H9 (cell line): ENCODE results near the gene FNDC3B. TPM values are rescaled to one million over a fixed set of nuclear protein-coding genes. Genes with fewer than 3 reads are reported as not detected.

ENCODE experiments used
- DNase-seq: peaks from one replicate; pipeline ENCODE4 v3.0.0-alpha.2; 2017
- H2AFZ ChIP-seq: one replicate; pipeline ENCODE4 v1.6.1; 2013; ENCODE audit warnings: mild to moderate bottlenecking, low read length, control low read depth, moderate library complexity
- H2AK5ac ChIP-seq: 2 replicates; pipeline ENCODE4 v1.6.1; 2013; ENCODE audit warnings: low read length, control low read depth, mixed read lengths; ENCODE audit not compliant: insufficient read length
- H2BK120ac ChIP-seq: one replicate; pipeline ENCODE4 v1.6.1; 2013; ENCODE audit warnings: low read depth, mild to moderate bottlenecking, low read length, control low read depth, inconsistent platforms; ENCODE audit not compliant: poor library complexity, severe bottlenecking
- H2BK12ac ChIP-seq: 2 replicates; pipeline ENCODE4 v1.6.1; 2013; ENCODE audit warnings: low read length, control low read depth, mixed read lengths, low read depth; ENCODE audit not compliant: insufficient read length
- H2BK15ac ChIP-seq: 2 replicates; pipeline ENCODE4 v1.6.1; 2013; ENCODE audit warnings: low read depth, low read length, control low read depth
- H2BK20ac ChIP-seq: one replicate; pipeline ENCODE4 v1.6.1; 2013; ENCODE audit warnings: low read depth, mild to moderate bottlenecking, low read length, control low read depth, inconsistent platforms; ENCODE audit not compliant: poor library complexity, severe bottlenecking
- H2BK5ac ChIP-seq: 2 replicates; pipeline ENCODE4 v1.6.1; 2013; ENCODE audit warnings: low read length, control low read depth, mixed read lengths; ENCODE audit not compliant: insufficient read length
- H3K14ac ChIP-seq: 2 replicates; pipeline ENCODE4 v1.6.1; 2013; ENCODE audit warnings: low read length, control low read depth; ENCODE audit not compliant: insufficient read depth
- H3K18ac ChIP-seq: 2 replicates; pipeline ENCODE4 v1.6.1; 2013; ENCODE audit warnings: low read depth, mild to moderate bottlenecking, mixed read lengths, low read length, control low read depth; ENCODE audit not compliant: insufficient read length
- H3K23ac ChIP-seq: 2 replicates; pipeline ENCODE4 v1.6.1; 2013; ENCODE audit warnings: low read length, control low read depth, mixed read lengths, low read depth; ENCODE audit not compliant: insufficient read length
- H3K23me2 ChIP-seq: 2 replicates; pipeline ENCODE4 v1.6.1; 2013; ENCODE audit warnings: low read depth, mild to moderate bottlenecking, mixed read lengths, low read length, control low read depth; ENCODE audit not compliant: insufficient read length, poor library complexity, severe bottlenecking
- H3K27ac ChIP-seq: 2 replicates; pipeline ENCODE4 v1.5.1; 2013; ENCODE audit warnings: low read length, control low read depth, mixed read lengths, low read depth; ENCODE audit not compliant: insufficient read length
- H3K27me3 ChIP-seq: 2 replicates; pipeline ENCODE4 v1.6.1; 2013; ENCODE audit warnings: low read length, control low read depth, inconsistent platforms; ENCODE audit not compliant: insufficient read depth
- H3K4ac ChIP-seq: 2 replicates; pipeline ENCODE4 v1.6.1; 2013; ENCODE audit warnings: low read depth, mild to moderate bottlenecking, control low read depth, inconsistent platforms, low read length, moderate library complexity
- H3K4me1 ChIP-seq: 2 replicates; pipeline ENCODE4 v1.6.1; 2013; ENCODE audit warnings: low read length, control low read depth, inconsistent platforms; ENCODE audit not compliant: insufficient read depth
- H3K4me2 ChIP-seq: 2 replicates; pipeline ENCODE4 v1.6.1; 2013; ENCODE audit warnings: low read length, control low read depth, mixed read lengths; ENCODE audit not compliant: insufficient read length, insufficient read depth
- H3K56ac ChIP-seq: 2 replicates; pipeline ENCODE4 v1.6.1; 2013; ENCODE audit warnings: low read depth, mild to moderate bottlenecking, mixed read lengths, low read length, control low read depth; ENCODE audit not compliant: insufficient read length
- H3K79me1 ChIP-seq: 2 replicates; pipeline ENCODE4 v1.6.1; 2013; ENCODE audit warnings: low read depth, mild to moderate bottlenecking, moderate library complexity, low read length, control low read depth, inconsistent platforms; ENCODE audit not compliant: insufficient read depth, poor library complexity, severe bottlenecking
- H3K79me2 ChIP-seq: 2 replicates; pipeline ENCODE4 v1.6.1; 2013; ENCODE audit warnings: low read length, control low read depth, inconsistent platforms; ENCODE audit not compliant: insufficient read depth
- H3K9ac ChIP-seq: 2 replicates; pipeline ENCODE4 v1.6.1; 2013; ENCODE audit warnings: low read length, control low read depth, mixed read lengths; ENCODE audit not compliant: insufficient read length; ENCODE audit errors: extremely low read depth
- H3K9me3 ChIP-seq: one replicate; pipeline ENCODE4 v1.6.1; 2013; ENCODE audit warnings: low read depth, low read length, inconsistent platforms; ENCODE audit not compliant: control insufficient read depth
- H3T11ph ChIP-seq: one replicate; pipeline ENCODE4 v1.6.1; 2013; ENCODE audit warnings: mild to moderate bottlenecking, low read length, control low read depth, inconsistent platforms
- H4K20me1 ChIP-seq: one replicate; pipeline ENCODE4 v1.6.1; 2013; ENCODE audit not compliant: control insufficient read depth, insufficient read length, insufficient read depth
- H4K5ac ChIP-seq: 2 replicates; pipeline ENCODE4 v1.6.1; 2013; ENCODE audit warnings: low read depth, mild to moderate bottlenecking, mixed read lengths, low read length, control low read depth; ENCODE audit not compliant: insufficient read length
- H4K8ac ChIP-seq: replicated peaks from 2 replicates; pipeline ENCODE4 v1.6.1; 2013; ENCODE audit warnings: low read length, control low read depth, mixed read lengths, low read depth; ENCODE audit not compliant: insufficient read length
- H4K91ac ChIP-seq: 2 replicates; pipeline ENCODE4 v1.6.1; 2013; ENCODE audit warnings: low read depth, mild to moderate bottlenecking, moderate library complexity, mixed read lengths, low read length, control low read depth; ENCODE audit not compliant: insufficient read length
- H3K27ac Mint-ChIP-seq, 3 experiments: 2 replicates in 2 of 3; 3 replicates in 1 of 3; pipeline ENCODE4 v1.8.0; 2020 to 2021; ENCODE audit warnings: mixed read lengths in 3 of 3, mild to moderate bottlenecking in 1 of 3, moderate library complexity in 1 of 3
- H3K27me3 Mint-ChIP-seq: 2 replicates; pipeline ENCODE4 v1.8.0; 2021; ENCODE audit warnings: low read depth, mild to moderate bottlenecking, moderate library complexity, mixed read lengths
- H3K36me3 Mint-ChIP-seq, 3 experiments: 2 replicates in 2 of 3; 3 replicates in 1 of 3; pipeline ENCODE4 v1.8.0; 2020 to 2021; ENCODE audit warnings: low read depth in 3 of 3, mixed read lengths in 3 of 3; ENCODE audit not compliant: insufficient read depth in 1 of 3
- H3K4me1 Mint-ChIP-seq, 2 experiments: 2 replicates each; pipeline ENCODE4 v1.8.0; 2020; ENCODE audit warnings: mixed read lengths in 2 of 2
- H3K4me3 Mint-ChIP-seq, 2 experiments: 2 replicates in 1 of 2; 3 replicates in 1 of 2; pipeline ENCODE4 v1.8.0; 2020 to 2021; ENCODE audit warnings: mild to moderate bottlenecking in 2 of 2, mixed read lengths in 2 of 2, moderate library complexity in 1 of 2
- H3K9me3 Mint-ChIP-seq, 2 experiments: 2 replicates in 1 of 2; 3 replicates in 1 of 2; pipeline ENCODE4 v1.8.0; 2020; ENCODE audit warnings: mild to moderate bottlenecking in 2 of 2, mixed read lengths in 2 of 2, moderate library complexity in 1 of 2
- WGBS: extraction: QIAGEN DNeasy Blood & Tissue Kit; methylation state at CpG from one replicate; pipeline ENCODE4 v1.1.7; 2013; ENCODE audit warnings: missing lambda C conversion rate, low lambda C conversion rate, mixed read lengths; ENCODE audit not compliant: insufficient read length; ENCODE audit errors: extremely low coverage; 5-methylcytosine and 5-hydroxymethylcytosine counted together
- total RNA-seq: library from RNA; stranded (reverse); gene quantifications from 2 replicates; pipeline ENCODE4 v1.2.1, GENCODE V29; 2021
- TF ChIP-seq, protein P1 (sequence below): fragments of 200-600 bp; sonication (generic); conservative IDR thresholded peaks from 3 replicates; pipeline ENCODE4 v1.8.0; 2021; ENCODE audit warnings: antibody characterized with exemption, mild to moderate bottlenecking

The FNDC3B gene
- total RNA-seq, 1 experiment from 2014 or later: 43.8 TPM

DNA sequence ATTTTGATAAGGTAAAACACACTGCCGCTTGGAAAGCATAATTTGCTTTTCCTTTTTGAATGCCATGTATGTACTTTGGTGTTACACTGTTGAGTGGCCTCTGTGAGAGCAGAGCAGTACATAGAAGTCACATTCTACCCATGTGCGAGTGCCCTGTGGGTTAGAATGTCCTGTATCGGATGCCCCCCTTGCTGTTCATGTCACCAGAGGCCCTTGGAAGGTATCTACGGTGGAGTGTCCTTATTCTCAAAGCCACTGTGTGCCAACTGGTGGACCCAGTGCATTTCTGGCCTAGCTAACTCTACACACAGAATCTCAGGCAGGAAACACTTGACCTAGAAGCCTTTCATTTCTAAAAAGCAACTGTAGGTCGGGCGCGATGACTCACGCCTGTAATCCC lies 271.8 kb downstream of the FNDC3B start:
- Histone ChIP-seq H3K4me1 (no peaks in the 10 kb centered on the region), H2BK15ac (no peak overlapping the region), H4K8ac (no peak overlapping the region), H2BK5ac (no peak overlapping the region), H3K9ac (no peak overlapping the region), H3K79me1 (no peaks in the 10 kb centered on the region), H2BK20ac (no peak overlapping the region), H4K20me1 (no peaks in the 10 kb centered on the region), H3K4ac (no peak overlapping the region), H2BK12ac (no peak overlapping the region), H3K18ac (no peak overlapping the region), H3T11ph (no peak overlapping the region), H3K4me2 (no peak overlapping the region), H4K91ac (no peak overlapping the region), H3K79me2 (no peaks in the 10 kb centered on the region), H3K14ac (no peak overlapping the region), H3K27me3 (no peaks in the 10 kb centered on the region), H2BK120ac (no peak overlapping the region), H3K56ac (no peak overlapping the region), H3K23me2 (no peaks in the 10 kb centered on the region), H2AFZ (no peak overlapping the region), H4K5ac (no peak overlapping the region), H2AK5ac (no peak overlapping the region), H3K23ac (no peak overlapping the region), H3K27ac (no peak overlapping the region), H3K9me3 (no peaks in the 10 kb centered on the region)
- H3K9me3 Mint-ChIP-seq: no peaks in the 10 kb centered on the region
- H3K4me1 Mint-ChIP-seq: peaks cover 25 to 29% of the 10 kb centered on the region in 2 experiments
- H3K4me3 Mint-ChIP-seq: no peak overlapping the region
- H3K27me3 Mint-ChIP-seq: no peaks in the 10 kb centered on the region
- TF ChIP-seq, protein P1, sequence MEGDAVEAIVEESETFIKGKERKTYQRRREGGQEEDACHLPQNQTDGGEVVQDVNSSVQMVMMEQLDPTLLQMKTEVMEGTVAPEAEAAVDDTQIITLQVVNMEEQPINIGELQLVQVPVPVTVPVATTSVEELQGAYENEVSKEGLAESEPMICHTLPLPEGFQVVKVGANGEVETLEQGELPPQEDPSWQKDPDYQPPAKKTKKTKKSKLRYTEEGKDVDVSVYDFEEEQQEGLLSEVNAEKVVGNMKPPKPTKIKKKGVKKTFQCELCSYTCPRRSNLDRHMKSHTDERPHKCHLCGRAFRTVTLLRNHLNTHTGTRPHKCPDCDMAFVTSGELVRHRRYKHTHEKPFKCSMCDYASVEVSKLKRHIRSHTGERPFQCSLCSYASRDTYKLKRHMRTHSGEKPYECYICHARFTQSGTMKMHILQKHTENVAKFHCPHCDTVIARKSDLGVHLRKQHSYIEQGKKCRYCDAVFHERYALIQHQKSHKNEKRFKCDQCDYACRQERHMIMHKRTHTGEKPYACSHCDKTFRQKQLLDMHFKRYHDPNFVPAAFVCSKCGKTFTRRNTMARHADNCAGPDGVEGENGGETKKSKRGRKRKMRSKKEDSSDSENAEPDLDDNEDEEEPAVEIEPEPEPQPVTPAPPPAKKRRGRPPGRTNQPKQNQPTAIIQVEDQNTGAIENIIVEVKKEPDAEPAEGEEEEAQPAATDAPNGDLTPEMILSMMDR: no peak
- peaks cover 21 to 51% (median 49%) of the 10 kb centered on the region in 3 experiments for H3K36me3 Mint-ChIP-seq
- no peak for DNase-seq
- no CpG with 5 or more reads among the region's 8 CpGs for WGBS
- peak overlapping the region in 2 of 3 experiments; percentile 16 to 18; a peak in 2 of 7 replicates for H3K27ac Mint-ChIP-seq
